ENCODE measurements around the gene LRP8. TPM values are rescaled to one million over a fixed set of nuclear protein-coding genes. Genes with fewer than 3 reads are reported as not detected.

Gene LRP8
- polyA plus RNA-seq, 1 of the 3 experiments (the other 2 are of a cell fraction): 19.9 TPM

- no peak for TF ChIP-seq ZBTB33 (IDR thresholded peaks at IDR 0.05; ENCODE audit: borderline replicate concordance, low read depth)
- no peak for TF ChIP-seq CTCF (IDR thresholded peaks at IDR 0.05)
- no peak for TF ChIP-seq PBX3 (IDR thresholded peaks at IDR 0.05)
- no peak for TF ChIP-seq GATA2 (CRISPR knock-in tag; IDR thresholded peaks at IDR 0.05)
Measured at GRCh38 chr1:53214376-53214940, 113.4 kb downstream of the LRP8 start (continued).

GRCh38 chr1:53210954-53211353, 116.9 kb downstream of the LRP8 start:
- no peak overlapping the region for H3K4me3 ChIP-seq (ENCODE audit: low read depth in 2 of 2, low read length in 1 of 2)
- peaks cover 56 to 68% of the 10 kb centered on the region in 2 experiments for H3K36me3 ChIP-seq (replicated peaks in 1 of 2; ENCODE audit: control insufficient read depth in 1 of 2, insufficient read depth in 2 of 2, low read length in 1 of 2)
- no peaks in the 10 kb centered on the region for H3K79me2 ChIP-seq (ENCODE audit: insufficient read depth)
- no peak overlapping the region for H2AFZ ChIP-seq (ENCODE audit: low read depth)
- 96% methylated on average over 10 of the region's 11 CpGs for WGBS (ENCODE audit: low lambda C conversion rate)
- H3F3A ChIP-seq (replicated peaks; ENCODE audit: insufficient read depth): no peaks in the 10 kb centered on the region
- no peak overlapping the region for H3K27ac ChIP-seq (ENCODE audit: low read depth in 2 of 2, low read length in 1 of 2)
- no peak overlapping the region for H3K4me2 ChIP-seq
- H3K9me3 ChIP-seq: no peaks in the 10 kb centered on the region
- CTCF ChIA-PET: no interaction called here
- no peaks in the 10 kb centered on the region for H3K4me1 ChIP-seq (ENCODE audit: control insufficient read depth in 1 of 2, insufficient read depth in 2 of 2, low read depth in 1 of 2, low read length in 1 of 2)
- POLR2A ChIA-PET: interaction anchor here (1.3 kb wide), 1 partner anchor 9 kb away, joined by 3 read pairs; no protein-coding TSS in a partner anchor
- no peak for DNase-seq
- no peak overlapping the region for H3K9ac ChIP-seq
- no peaks in the 10 kb centered on the region for H3K9me2 ChIP-seq
- H3K27me3 ChIP-seq (ENCODE audit: insufficient read depth): no peaks in the 10 kb centered on the region
- H4K20me1 ChIP-seq (ENCODE audit: insufficient read depth): no peaks in the 10 kb centered on the region
- TF ChIP-seq ZBTB33 (IDR thresholded peaks at IDR 0.05; ENCODE audit: borderline replicate concordance, low read depth): no peak
- no peak for TF ChIP-seq RCOR1 (IDR thresholded peaks at IDR 0.05; ENCODE audit: low read length)
- no peak for TF ChIP-seq ELF1 (IDR thresholded peaks at IDR 0.05)
- TF ChIP-seq REST (IDR thresholded peaks at IDR 0.05; ENCODE audit: low read depth, low read length): no peak
- TF ChIP-seq PBX3 (IDR thresholded peaks at IDR 0.05): no peak
- TF ChIP-seq GABPA (IDR thresholded peaks at IDR 0.05; ENCODE audit: low read depth): no peak
- no peak for TF ChIP-seq MEF2A (IDR thresholded peaks at IDR 0.05; ENCODE audit: borderline replicate concordance, low read depth)
- TF ChIP-seq CTCF (IDR thresholded peaks at IDR 0.05): no peak
- TF ChIP-seq RAD21 (IDR thresholded peaks at IDR 0.05; ENCODE audit: low read length): no peak
- TF ChIP-seq FOXM1 (IDR thresholded peaks at IDR 0.05; ENCODE audit: low read depth): no peak
- TF ChIP-seq USF1 (IDR thresholded peaks at IDR 0.05; ENCODE audit: borderline replicate concordance, low read depth): no peak
- TF ChIP-seq NRF1 (IDR thresholded peaks at IDR 0.05; ENCODE audit: low read depth, low read length): no peak
- TF ChIP-seq FOSL2 (IDR thresholded peaks at IDR 0.05; ENCODE audit: borderline replicate concordance, low read depth): no peak

Data from SK-N-SH (cell line).